ENCODE data around the gene GALNS. TPM values are rescaled to one million over a fixed set of nuclear protein-coding genes. Genes with fewer than 3 reads are reported as not detected.

GALNS gene
- total and polyA plus RNA-seq, 2 donors, result 4.8 to 23.9 TPM

GRCh38 chr16:88782454-88783390 lies 74.0 kb downstream of the GALNS start:
- no peaks in the 10 kb centered on the region for H3K9me3 ChIP-seq (ENCODE audit: control insufficient read depth in 2 of 2, insufficient read depth in 1 of 2, low read length in 1 of 2)
- 60% methylated on average over 16 of the region's 16 CpGs for WGBS
- peak overlapping the region; percentile 48 to 81 for H3K27ac ChIP-seq (ENCODE audit: low read depth in 1 of 2, low read length in 1 of 2)
- peaks cover 0 to 14% of the 10 kb centered on the region in 2 donors for H3K27me3 ChIP-seq (ENCODE audit: control insufficient read depth in 2 of 2, insufficient read depth in 1 of 2, low read length in 1 of 2)
- peaks cover 26 to 70% of the 10 kb centered on the region in 2 donors for H3K4me1 ChIP-seq (ENCODE audit: control insufficient read depth in 2 of 2, insufficient read depth in 2 of 2, low read length in 2 of 2)
- DNase-seq (ENCODE audit: low read depth in 6 of 9, low spot score in 9 of 9), result no peak
- H3K36me3 ChIP-seq (ENCODE audit: control insufficient read depth in 2 of 2, insufficient read depth in 2 of 2, low read length in 1 of 2), result no peaks in the 10 kb centered on the region
- H3K4me3 ChIP-seq (ENCODE audit: low read length in 2 of 2), result no peak overlapping the region

GRCh38 chr16:88781140-88782077 lies 75.3 kb downstream of the GALNS start:
- peak in 4 of 9 donors; percentile 70 to 88 (median 74) for DNase-seq (ENCODE audit: low read depth in 6 of 9, low spot score in 9 of 9)
- peaks cover 24 to 74% of the 10 kb centered on the region in 2 donors for H3K4me1 ChIP-seq (ENCODE audit: control insufficient read depth in 2 of 2, insufficient read depth in 2 of 2, low read length in 2 of 2)
- no peaks in the 10 kb centered on the region for H3K36me3 ChIP-seq (ENCODE audit: control insufficient read depth in 2 of 2, insufficient read depth in 2 of 2, low read length in 1 of 2)
- 19% methylated on average over 28 of the region's 28 CpGs for WGBS
- H3K9me3 ChIP-seq (ENCODE audit: control insufficient read depth in 2 of 2, insufficient read depth in 1 of 2, low read length in 1 of 2), result no peaks in the 10 kb centered on the region
- H3K27ac ChIP-seq (ENCODE audit: low read depth in 1 of 2, low read length in 1 of 2), result peak overlapping the region; percentile 2 to 89
- peaks cover 0 to 14% of the 10 kb centered on the region in 2 donors for H3K27me3 ChIP-seq (ENCODE audit: control insufficient read depth in 2 of 2, insufficient read depth in 1 of 2, low read length in 1 of 2)
- H3K4me3 ChIP-seq (ENCODE audit: low read length in 2 of 2), result peak overlapping the region in 1 of 2 donors; percentile 3

GRCh38 chr16:88780142-88781062 lies 76.3 kb downstream of the GALNS start:
- peak in 1 of 9 donors; percentile 35 for DNase-seq (ENCODE audit: low read depth in 6 of 9, low spot score in 9 of 9)
- Histone ChIP-seq H3K9me3 (ENCODE audit: control insufficient read depth in 2 of 2, insufficient read depth in 1 of 2, low read length in 1 of 2) (no peaks in the 10 kb centered on the region), H3K4me3 (ENCODE audit: low read length in 2 of 2) (peak overlapping the region in 1 of 2 donors; percentile 3), H3K36me3 (ENCODE audit: control insufficient read depth in 2 of 2, insufficient read depth in 2 of 2, low read length in 1 of 2) (no peaks in the 10 kb centered on the region), H3K27ac (ENCODE audit: low read depth in 1 of 2, low read length in 1 of 2) (peak overlapping the region; percentile 66 to 89), H3K27me3 (ENCODE audit: control insufficient read depth in 2 of 2, insufficient read depth in 1 of 2, low read length in 1 of 2) (peaks cover 0 to 14% of the 10 kb centered on the region in 2 donors), H3K4me1 (ENCODE audit: control insufficient read depth in 2 of 2, insufficient read depth in 2 of 2, low read length in 2 of 2) (peaks cover 24 to 70% of the 10 kb centered on the region in 2 donors)
- WGBS, result 72% methylated on average over 13 of the region's 13 CpGs

- Histone ChIP-seq H3K9me3 (ENCODE audit: control insufficient read depth in 2 of 2, insufficient read depth in 1 of 2, low read length in 1 of 2) (no peaks in the 10 kb centered on the region), H3K27me3 (ENCODE audit: control insufficient read depth in 2 of 2, insufficient read depth in 1 of 2, low read length in 1 of 2) (peaks cover 0 to 14% of the 10 kb centered on the region in 2 donors), H3K36me3 (ENCODE audit: control insufficient read depth in 2 of 2, insufficient read depth in 2 of 2, low read length in 1 of 2) (peaks cover 0 to 4% of the 10 kb centered on the region in 2 donors), H3K27ac (ENCODE audit: low read depth in 1 of 2, low read length in 1 of 2) (peak overlapping the region in 1 of 2 donors; percentile 89), H3K4me1 (ENCODE audit: control insufficient read depth in 2 of 2, insufficient read depth in 2 of 2, low read length in 2 of 2) (peaks cover 24 to 70% of the 10 kb centered on the region in 2 donors), H3K4me3 (ENCODE audit: low read length in 2 of 2) (no peak overlapping the region)
- WGBS, result 75% methylated on average over 34 of the region's 34 CpGs
- DNase-seq (ENCODE audit: low read depth in 6 of 9, low spot score in 9 of 9), result no peak
Observed at GRCh38 chr16:88779406-88780141, 77.2 kb downstream of the GALNS start.

- Histone ChIP-seq H3K36me3 (ENCODE audit: control insufficient read depth in 2 of 2, insufficient read depth in 2 of 2, low read length in 1 of 2) (peaks cover 0 to 4% of the 10 kb centered on the region in 2 donors), H3K4me1 (ENCODE audit: control insufficient read depth in 2 of 2, insufficient read depth in 2 of 2, low read length in 2 of 2) (peaks cover 19 to 66% of the 10 kb centered on the region in 2 donors), H3K27me3 (ENCODE audit: control insufficient read depth in 2 of 2, insufficient read depth in 1 of 2, low read length in 1 of 2) (peaks cover 0 to 8% of the 10 kb centered on the region in 2 donors), H3K27ac (ENCODE audit: low read depth in 1 of 2, low read length in 1 of 2) (no peak overlapping the region), H3K9me3 (ENCODE audit: control insufficient read depth in 2 of 2, insufficient read depth in 1 of 2, low read length in 1 of 2) (no peaks in the 10 kb centered on the region), H3K4me3 (ENCODE audit: low read length in 2 of 2) (no peak overlapping the region)
- DNase-seq (ENCODE audit: low read depth in 6 of 9, low spot score in 9 of 9), result no peak
- WGBS, result 85% methylated on average over 30 of the region's 30 CpGs
Observed at GRCh38 chr16:88778541-88779065, 78.1 kb downstream of the GALNS start.

- WGBS, result 31% methylated on average over 7 of the region's 7 CpGs
- H3K4me3 ChIP-seq (ENCODE audit: low read length in 2 of 2), result no peak overlapping the region
- H3K36me3 ChIP-seq (ENCODE audit: control insufficient read depth in 2 of 2, insufficient read depth in 2 of 2, low read length in 1 of 2), result peaks cover 0 to 4% of the 10 kb centered on the region in 2 donors
- no peak for DNase-seq (ENCODE audit: low read depth in 6 of 9, low spot score in 9 of 9)
- H3K9me3 ChIP-seq (ENCODE audit: control insufficient read depth in 2 of 2, insufficient read depth in 1 of 2, low read length in 1 of 2), result no peaks in the 10 kb centered on the region
- no peak overlapping the region for H3K27ac ChIP-seq (ENCODE audit: low read depth in 1 of 2, low read length in 1 of 2)
- H3K27me3 ChIP-seq (ENCODE audit: control insufficient read depth in 2 of 2, insufficient read depth in 1 of 2, low read length in 1 of 2), result peaks cover 0 to 6% of the 10 kb centered on the region in 2 donors
- H3K4me1 ChIP-seq (ENCODE audit: control insufficient read depth in 2 of 2, insufficient read depth in 2 of 2, low read length in 2 of 2), result peaks cover 16 to 66% of the 10 kb centered on the region in 2 donors
Observed at GRCh38 chr16:88778271-88778525, 78.5 kb downstream of the GALNS start.

GRCh38 chr16:88777471-88778270 lies 79.1 kb downstream of the GALNS start:
- H3K4me3 ChIP-seq (ENCODE audit: low read length in 2 of 2), result no peak overlapping the region
- DNase-seq (ENCODE audit: low read depth in 6 of 9, low spot score in 9 of 9), result peak in 1 of 9 donors; percentile 26
- H3K27me3 ChIP-seq (ENCODE audit: control insufficient read depth in 2 of 2, insufficient read depth in 1 of 2, low read length in 1 of 2), result peaks cover 0 to 6% of the 10 kb centered on the region in 2 donors
- peaks cover 0 to 4% of the 10 kb centered on the region in 2 donors for H3K36me3 ChIP-seq (ENCODE audit: control insufficient read depth in 2 of 2, insufficient read depth in 2 of 2, low read length in 1 of 2)
- H3K9me3 ChIP-seq (ENCODE audit: control insufficient read depth in 2 of 2, insufficient read depth in 1 of 2, low read length in 1 of 2), result no peaks in the 10 kb centered on the region
- WGBS, result 58% methylated on average over 34 of the region's 34 CpGs
- peaks cover 13 to 66% of the 10 kb centered on the region in 2 donors for H3K4me1 ChIP-seq (ENCODE audit: control insufficient read depth in 2 of 2, insufficient read depth in 2 of 2, low read length in 2 of 2)
- no peak overlapping the region for H3K27ac ChIP-seq (ENCODE audit: low read depth in 1 of 2, low read length in 1 of 2)
